Measurements from ENCODE around the gene DNAJB4.
"Not testable (repeated sequence)": the region's sequence is repeated elsewhere in the genome, so short reads cannot be mapped to it uniquely, and the experiment has no call there.

Gene DNAJB4

DNA sequence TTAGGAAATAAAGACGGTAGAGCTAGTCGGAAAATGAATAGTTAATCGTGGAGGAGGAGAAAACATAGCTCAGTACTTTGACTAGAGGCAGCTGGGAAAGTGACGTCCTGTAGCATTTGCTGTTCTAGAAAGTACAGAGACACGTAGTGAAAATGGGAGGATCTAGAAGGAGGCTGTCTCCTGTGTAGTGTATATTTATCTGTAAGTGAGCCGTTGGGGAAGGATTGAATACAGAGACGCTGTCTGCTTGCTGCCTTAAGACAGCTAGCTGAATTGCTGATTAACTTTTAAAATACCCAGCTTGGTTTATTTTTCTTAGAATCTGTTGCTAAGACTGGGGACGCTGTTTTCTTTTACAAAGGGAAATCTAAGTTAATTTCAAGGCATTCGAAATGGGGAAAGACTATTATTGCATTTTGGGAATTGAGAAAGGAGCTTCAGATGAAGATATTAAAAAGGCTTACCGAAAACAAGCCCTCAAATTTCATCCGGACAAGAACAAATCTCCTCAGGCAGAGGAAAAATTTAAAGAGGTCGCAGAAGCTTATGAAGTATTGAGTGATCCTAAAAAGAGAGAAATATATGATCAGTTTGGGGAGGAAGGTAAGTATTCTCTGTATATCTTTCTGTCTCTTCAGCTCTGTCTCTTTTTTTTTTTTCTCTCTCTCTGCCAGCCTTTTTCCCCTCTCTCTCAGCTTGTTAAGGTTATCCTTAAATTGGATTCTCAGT lies at the start of gene DNAJB4:
Gene DNAJB4 (plus strand): TSS at position 221 of the 729 bp plus-strand sequence. CDS start 172 bp downstream, at position 393.
- DNase-seq (ENCODE audit: low spot score) = peak; percentile 72

DNA sequence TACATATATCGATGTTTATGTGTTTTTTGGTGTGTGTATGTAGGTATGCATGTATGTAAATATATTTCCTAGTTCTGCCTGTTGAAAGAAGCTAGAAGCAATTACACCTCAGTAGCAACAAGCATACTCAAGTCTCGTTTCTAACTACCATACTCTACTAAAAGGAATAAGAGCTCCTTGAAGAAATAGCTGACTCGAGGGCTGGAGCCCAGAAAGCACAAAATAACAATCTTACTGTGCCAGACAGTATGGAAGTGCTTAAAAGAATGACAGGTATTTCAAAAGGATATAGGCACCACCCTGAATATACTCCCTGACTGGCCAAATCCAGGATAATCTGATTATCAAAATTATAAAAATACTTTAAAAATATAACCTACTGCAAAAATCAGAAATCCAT lies 49.0 kb upstream of the DNAJB4 start:
- DNase-seq (ENCODE audit: low spot score) = no peak

DNA sequence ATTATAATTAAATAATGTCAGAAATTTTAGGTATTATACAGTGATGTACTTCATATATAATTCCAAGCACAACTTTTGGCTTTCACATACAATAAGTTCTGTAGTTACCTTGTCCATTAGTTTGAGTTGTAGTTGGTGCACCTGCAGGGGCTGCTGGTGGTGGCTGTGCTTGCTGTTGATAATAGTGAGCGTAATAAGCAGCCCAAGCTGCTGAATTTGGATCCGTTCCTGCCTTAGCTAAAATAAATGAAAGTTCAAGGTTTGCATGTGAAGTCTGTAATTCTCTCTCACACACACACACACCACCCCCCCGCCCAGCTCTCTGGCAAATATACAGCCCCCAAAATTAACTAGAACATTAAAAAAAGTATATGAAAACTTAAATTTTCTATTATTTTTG lies 48.3 kb upstream of the DNAJB4 start:
- DNase-seq (ENCODE audit: low spot score) = no peak

DNA sequence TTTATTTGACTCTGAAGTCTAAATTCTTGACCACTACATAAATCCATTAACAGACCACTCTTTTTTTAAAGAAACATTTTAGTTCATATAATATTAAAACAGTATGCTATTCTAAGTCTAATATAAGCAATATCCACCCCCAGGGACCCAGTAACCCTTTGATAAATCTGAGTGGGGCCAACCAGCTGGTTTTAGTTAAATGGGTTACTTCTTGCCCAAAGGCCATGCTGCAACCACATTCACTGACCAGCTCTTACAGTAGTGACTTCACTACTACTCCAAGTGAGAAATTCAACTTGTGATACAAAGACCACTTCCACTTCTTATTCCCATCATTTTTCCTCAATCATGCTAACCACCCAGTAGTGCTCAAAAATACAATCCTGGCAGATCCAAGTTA lies 46.3 kb upstream of the DNAJB4 start:
- no peak for DNase-seq (ENCODE audit: low spot score)

DNA sequence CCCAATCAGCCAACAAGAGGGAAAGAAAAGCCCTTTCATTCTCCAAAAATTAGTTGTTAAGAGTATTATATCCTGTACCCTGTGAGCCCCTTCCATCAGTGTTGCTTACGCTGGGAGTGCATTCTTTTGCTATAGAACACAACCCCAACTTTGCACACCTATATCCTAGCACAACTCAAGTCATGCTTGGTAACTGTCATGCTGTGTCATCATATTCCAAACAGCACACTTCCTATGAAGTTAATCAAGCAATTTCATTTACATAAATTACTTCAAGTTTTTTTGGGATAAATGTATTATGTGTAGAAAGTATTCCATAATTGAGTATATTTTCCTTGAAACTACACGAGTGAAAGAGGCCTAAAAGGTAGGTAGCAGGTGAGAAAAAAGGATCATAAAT lies 45.9 kb upstream of the DNAJB4 start:
- no peak for DNase-seq (ENCODE audit: low spot score)

DNA sequence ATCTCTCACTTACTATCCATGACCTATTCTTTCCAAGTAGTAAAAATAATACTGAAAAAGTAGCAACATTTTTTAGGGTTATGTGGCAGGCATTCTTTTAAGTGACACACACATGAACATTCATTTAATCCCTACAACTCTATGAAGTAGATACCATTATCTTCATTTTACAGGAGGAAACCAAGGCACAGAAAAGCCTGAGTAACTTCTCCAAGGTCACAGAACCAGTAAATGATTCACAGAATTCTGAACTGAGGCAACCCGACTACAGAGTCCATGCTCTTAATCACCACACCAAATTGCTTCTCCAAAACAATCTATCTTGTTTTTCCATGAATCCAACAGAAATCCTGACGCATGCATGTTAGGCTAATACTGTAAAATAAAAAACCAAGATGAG lies 43.3 kb upstream of the DNAJB4 start:
- DNase-seq (ENCODE audit: low spot score) = no peak

DNA sequence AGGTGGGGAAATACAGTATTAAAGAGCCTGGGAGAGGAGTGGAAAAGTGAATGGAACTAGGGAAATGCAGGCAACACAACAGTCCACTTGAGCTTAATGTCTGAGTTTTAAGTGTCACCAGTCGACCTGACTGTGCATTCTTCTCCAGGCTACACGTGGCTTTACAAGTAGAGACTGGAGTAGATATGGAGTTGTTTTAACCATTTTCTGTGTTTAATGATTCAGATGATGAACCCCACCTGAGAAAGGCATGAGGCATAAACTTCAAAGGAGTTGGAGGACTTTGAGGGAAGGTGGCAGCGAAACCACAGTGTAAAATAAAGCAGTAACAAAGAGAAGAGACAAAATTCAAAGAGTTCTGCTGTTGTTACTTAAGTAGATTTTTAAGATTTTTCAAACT lies 38.4 kb upstream of the DNAJB4 start:
- DNase-seq (ENCODE audit: low spot score) = no peak

DNA sequence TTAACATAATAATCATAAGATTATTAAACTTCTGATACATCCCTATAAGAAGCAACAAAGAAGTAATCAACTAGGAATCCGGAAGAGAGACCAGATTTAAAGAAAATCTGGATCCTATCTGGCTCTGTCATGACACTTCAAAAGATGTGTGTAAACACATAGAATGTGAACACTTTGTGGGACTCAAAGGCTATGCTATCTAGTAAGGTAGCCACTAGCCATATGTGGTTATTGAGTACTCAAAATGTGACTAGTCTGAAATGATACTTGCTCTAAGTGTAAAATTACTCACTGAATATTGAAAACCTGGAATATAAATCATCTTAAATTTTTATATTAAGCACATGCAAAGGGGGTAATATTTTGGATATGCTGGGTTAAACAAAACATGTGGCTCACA lies 34.5 kb upstream of the DNAJB4 start:
- no peak for DNase-seq (ENCODE audit: low spot score)

DNA sequence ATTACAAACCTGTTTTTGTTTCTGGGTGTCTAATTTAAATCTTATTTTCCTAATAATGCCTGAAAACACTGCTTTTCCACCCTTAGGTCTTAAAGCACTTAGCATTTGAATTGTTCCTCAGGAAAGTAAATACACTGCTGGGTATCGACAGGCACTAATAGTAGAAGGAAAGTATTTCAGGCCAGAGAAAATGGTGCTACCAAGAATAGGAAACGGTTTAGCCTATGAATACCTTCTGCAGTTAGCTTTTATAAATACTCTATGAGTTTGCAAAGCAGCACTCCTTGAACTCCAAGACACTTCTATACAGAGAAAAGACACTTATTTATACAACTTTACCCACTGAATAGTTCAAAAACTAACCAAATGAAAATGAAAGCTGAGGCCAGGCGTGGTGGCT lies 32.7 kb upstream of the DNAJB4 start:
- no peak for DNase-seq (ENCODE audit: low spot score)

DNA sequence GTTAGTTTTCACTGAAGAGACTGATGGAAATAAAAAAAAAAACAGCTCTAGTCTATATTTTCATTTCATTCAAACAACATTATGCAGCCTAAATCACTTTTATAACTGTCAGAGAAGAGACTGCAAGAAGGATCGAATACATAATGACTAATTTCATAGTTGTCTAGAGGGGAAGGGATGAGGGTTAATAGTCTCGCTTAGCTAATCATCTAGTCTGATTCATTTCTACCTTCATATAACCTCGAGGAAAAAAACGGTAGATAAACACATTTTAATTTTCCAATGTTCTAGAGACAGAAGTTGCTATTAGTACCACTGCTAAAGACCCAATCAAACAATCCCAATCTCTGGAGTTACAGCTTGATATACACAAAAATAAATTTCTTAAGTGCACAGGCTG lies 29.4 kb upstream of the DNAJB4 start:
- no peak for DNase-seq (ENCODE audit: low spot score)

DNA sequence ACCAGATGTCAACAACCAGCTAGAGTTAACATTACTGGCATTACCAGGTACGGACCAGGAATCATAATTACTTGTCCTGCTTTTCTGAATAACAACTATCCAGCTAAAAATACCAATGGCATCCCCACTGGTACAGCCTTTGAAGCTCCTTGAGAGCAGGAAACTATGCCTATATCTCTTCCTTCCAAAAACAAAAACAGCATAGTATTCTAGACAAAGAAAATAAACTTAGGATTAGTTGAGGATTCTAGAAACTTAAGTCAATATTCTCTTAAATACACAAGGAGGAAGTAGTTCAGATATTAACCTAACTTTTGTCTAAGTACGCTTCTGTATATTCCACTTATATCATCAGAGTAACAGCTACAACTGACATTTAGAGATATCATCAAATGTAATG lies 28.8 kb upstream of the DNAJB4 start:
- no peak for DNase-seq (ENCODE audit: low spot score)

DNA sequence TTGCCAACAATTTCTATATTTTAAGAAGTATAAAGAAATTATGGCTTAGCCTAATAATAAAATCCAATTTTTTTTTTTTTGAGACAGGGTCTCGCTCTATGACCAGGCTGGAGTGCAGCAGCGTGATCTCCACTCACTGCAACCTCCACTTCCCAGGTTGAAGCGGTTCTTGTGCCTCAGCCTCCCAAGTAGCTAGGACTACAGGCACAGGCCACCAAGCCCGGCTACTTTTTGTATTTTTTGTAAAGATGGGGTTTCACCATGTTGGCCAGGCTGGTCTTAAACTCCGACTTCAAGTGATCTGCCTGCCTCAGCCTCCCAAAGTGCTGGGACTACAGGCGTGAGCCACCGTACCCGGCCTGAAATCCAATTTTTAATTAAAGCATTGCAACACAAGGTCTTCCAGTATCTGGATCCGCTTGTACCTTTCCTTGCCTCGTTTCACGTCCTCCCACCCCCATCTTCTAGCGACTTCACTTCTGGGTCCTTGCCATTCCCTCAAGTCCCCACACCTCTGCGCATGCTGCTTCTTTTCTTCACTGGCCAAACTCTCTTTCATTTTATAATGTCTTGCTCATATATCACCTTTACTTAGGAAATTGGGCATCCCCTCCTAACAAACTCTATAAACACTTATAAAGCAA lies 28.2 kb upstream of the DNAJB4 start:
- DNase-seq (ENCODE audit: low spot score) = no peak

DNA sequence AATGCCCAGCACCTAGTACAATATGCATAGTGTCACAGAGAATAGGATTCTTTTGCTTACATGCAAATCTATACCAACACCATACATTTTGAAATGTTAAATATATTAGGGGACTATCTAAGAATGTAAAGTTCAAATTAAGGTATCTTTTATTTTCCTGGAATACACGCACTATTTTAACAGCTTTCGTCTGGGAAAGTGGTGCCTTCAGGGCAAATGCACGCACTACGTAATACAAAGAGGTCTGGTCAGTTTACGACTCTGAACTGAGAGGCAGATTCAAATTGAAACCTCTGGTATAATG lies 26.8 kb upstream of the DNAJB4 start:
- no peak for DNase-seq (ENCODE audit: low spot score)

DNA sequence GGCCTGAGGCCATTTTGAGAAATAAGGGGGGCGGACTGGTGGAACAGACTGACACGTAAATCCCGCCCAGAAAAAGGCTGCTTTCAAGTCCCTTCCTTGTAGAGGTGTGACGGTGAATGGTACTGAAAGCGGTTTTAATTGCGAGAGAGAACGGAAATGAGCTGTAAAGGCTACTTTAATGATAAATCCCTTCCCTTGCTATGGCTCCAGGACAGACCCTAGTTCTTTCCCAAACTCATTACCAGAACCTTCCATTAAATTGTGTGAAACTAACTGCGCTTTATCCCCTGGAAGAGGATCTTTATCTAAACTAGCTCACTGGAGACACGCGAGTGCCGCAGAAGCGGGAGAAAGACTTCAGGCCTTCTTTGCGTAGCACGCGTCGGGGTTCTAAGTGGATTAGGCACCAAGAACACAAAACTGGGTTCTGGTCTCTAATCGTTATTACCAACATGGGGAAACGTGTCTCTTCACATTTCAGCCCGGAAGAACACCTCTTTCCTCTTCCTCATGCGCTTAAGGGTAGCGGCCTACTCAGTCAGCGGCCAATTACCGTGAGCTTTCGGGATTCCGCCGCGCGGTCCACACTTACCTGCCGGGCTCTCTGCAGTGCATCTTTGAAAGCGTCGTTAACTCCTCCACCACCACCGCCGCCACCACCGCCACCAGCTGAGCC lies 26.3 kb upstream of the DNAJB4 start:
- peak; percentile 61 for DNase-seq (ENCODE audit: low spot score)

DNA sequence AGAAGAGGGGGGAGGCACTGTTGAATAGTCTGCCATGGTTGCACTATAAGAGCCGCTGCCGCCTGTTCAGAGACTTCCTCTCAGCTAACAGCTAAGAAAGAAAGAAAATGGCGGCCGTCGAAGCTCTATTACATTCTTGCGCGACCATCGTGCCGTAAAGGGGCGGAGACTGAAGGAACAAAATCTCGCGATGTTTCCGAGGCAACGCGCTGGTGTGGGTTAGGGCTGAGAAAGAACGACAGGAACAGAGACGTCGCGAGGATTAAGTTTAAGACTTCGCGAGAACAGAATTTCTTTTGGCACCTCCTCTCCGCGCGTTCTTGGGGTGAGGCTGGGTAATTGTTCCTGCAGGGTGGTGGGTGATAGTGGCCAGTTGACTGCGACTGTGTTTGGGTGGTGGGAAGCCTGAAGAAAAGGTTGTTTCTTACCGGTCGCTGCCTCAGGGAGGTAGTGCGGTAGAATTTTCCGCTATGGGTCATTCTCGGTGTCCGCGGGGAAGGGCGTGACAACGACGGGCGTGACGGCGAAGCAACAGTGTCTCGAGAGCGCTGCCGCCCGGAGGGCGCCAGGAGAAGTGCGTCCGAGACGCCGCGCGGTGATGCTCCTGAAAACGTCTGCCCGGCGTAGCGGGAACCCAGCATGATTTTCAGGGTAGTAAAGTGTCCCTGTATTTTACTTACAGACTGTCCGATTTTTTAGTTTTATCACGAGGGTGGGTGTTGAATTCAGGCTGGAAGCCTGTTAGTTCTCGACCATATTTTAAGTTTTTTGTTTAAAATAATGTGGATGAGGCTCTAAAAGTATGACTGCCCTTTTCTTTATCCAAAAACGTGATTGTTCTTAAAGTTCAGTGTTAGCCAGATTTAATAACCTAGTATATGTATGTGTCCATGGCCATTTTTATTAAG lies 25.5 kb upstream of the DNAJB4 start, which contains the start of gene FUBP1:
Gene FUBP1 (minus strand): TSS at position 104 of the 908 bp plus-strand sequence. CDS start 68 bp downstream, at position 36.
- DNase-seq (ENCODE audit: low spot score) = peak; percentile 86

DNA sequence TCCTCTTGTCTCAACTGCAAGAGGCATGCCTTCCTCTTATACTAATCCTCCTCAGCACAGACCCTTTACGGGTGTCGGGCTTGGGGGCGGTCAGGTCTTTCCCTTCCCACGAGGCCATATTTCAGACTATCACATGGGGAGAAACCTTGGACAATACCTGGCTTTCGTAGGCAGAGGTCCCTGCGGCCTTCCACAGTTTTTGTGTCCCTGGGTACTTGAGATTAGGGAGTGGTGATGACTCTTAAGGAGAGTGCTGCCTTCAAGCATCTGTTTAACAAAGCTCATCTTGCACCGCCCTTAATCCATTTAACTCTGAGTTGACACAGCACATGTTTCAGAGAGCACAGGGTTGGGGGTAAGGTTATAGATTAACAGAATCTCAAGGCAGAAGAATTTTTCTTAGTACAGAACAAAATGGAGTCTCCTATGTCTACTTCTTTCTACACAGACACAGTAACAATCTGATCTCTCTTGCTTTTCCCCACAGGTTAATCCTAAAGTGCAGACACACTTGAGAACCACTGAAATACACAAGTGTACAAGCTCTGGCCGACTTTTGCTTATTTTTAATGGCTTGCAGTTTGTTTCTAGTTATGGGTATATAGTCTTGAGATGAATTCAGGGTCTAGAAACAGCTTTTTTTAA lies 21.3 kb upstream of the DNAJB4 start:
- DNase-seq (ENCODE audit: low spot score) = not testable (repeated sequence)

DNA sequence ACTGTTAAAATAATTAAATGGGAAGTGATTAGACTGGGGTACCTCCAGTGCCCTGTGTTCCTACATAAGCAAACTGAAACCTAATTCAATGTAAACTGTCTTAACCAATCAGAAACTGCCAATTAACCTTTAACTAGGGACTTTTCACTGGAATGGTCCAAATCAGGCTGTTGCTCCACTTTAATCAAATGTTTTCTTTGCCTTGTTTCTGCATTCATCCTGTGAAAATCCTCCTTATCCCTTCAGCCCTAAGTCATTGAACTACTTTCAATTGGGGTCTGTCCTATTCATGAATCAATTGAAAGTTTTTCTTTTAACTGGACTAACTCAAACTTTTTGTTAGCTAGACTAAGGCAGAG lies 20.8 kb upstream of the DNAJB4 start:
- no peak for DNase-seq (ENCODE audit: low spot score)

DNA sequence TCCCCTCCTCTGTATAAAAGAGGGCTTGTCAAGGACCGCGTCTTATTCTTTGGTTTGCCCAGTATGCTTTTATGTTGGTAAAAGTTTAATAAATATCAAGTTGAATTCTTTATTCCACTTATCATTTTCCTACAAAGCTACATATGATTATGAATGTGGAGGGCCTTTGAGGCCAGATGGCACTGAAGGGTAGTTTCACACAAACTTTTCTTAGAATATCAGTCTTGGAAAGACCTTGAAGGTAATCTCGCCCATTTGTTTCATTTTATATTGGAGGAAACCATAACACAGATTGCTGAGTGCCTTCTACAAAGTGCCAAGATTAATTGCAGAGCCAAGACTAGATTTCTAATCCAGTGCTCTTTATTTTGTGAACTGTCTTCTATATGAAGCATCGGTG lies 20.1 kb upstream of the DNAJB4 start:
- no peak for DNase-seq (ENCODE audit: low spot score)

DNA sequence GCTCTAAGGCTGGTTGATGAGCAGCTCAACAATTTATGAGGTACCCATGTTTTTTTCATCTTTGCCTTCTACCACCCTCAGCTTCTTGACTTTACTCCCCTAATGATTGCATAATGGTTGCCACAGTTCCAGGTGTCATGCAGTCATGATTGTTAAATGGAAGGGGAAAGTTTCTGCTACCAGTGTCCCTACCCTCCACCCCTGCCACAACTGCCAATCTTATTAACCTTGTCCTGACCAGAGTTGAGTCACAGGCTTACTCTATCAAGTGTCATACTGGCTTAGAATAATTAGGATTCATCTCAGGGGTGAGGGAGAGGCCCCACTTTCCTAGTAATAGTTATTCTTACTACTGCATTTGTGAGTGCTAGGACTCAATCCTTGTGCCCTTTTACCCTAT lies 17.9 kb upstream of the DNAJB4 start:
- DNase-seq (ENCODE audit: low spot score) = no peak

DNA sequence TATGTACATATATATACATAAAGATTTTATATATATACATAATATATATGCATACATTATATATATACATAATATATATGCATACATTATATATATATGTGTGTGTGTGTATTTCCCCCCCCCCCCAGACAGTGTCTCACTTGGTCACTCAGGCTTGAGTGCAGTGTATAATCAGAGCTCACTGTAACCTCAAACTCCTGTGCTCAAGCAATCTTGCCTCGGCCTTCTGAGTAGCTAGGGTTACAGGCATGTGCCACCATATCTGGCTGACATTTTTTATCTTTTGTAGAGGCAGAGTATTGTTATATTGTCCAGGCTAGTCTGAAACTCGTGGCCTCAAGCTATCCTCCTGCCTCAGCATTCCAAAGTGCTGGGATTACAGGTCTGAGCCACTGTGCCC lies 16.8 kb upstream of the DNAJB4 start:
- DNase-seq (ENCODE audit: low spot score) = no peak

DNA sequence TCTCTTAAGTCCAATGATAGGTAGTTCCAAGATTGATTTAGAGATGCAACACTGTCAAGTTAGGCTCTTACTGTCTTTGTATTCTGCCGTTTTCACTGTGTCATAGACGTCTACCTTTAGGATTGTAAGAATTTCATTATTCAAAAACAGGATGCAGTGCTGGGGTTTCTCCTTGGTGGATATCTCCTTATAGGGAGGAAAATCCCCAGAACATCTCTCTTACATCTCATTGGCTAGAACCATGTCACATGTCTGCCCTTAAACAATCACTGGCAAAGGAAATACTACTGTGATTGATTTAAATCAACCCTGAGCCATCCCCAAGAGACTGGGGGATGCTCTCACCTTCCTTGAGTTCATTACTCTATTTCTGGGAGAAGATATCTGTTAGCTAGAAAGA lies 15.0 kb upstream of the DNAJB4 start:
- DNase-seq (ENCODE audit: low spot score) = peak; percentile 11

DNA sequence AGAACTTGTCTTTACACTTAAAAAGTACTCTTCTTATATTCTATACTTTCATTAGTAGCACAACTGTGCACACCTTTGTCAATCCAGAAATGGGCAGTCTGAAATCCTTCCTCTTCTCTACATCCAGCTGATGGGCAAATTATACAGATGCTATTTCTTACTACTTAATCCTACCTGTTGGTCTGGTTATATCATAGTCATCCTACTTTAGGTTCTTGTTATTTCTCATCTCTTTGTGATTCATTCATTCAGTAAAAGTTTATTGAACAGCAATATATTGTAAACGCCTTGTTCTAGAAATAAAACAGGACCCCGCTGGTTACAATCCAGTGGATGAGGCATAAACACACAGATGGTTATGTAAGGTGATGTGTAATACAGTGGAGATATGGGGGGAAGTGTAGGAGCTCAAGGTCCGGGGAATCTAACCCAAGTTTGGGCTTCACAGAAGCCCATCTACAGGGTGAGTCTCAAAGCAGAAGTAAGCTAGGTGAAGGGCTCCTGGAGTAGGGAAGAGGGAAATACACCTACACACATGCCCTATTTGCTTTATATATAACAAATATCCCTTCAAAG lies 14.0 kb upstream of the DNAJB4 start:
- no peak for DNase-seq (ENCODE audit: low spot score)

Data from iPS-NIHi11 (cell line).